HUES48 (cell line): Measurements from ENCODE around the gene RFXANK.
A peak's percentile ranks its signal among the peaks of the same experiment; 100 is the strongest.
"Not testable (repeated sequence)": the region's sequence is repeated elsewhere in the genome, so short reads cannot be mapped to it uniquely, and the experiment has no call there.

Experiments
- H3K27ac ChIP-seq: one replicate; pipeline ENCODE4 v1.7.0; 2013; ENCODE audit warnings: low read depth, low read length, inconsistent platforms
- H3K27me3 ChIP-seq: 2 replicates; pipeline ENCODE4 v1.6.1; 2013; ENCODE audit warnings: mild to moderate bottlenecking, low read length; ENCODE audit not compliant: control insufficient read depth, insufficient read depth
- H3K36me3 ChIP-seq: 2 replicates; pipeline ENCODE4 v1.6.1; 2013; ENCODE audit warnings: low read length; ENCODE audit not compliant: control insufficient read depth, insufficient read depth
- H3K4me1 ChIP-seq: 2 replicates; pipeline ENCODE4 v1.6.1; 2013; ENCODE audit warnings: mild to moderate bottlenecking, low read length; ENCODE audit not compliant: control insufficient read depth, insufficient read depth
- H3K4me3 ChIP-seq: 2 replicates; pipeline ENCODE4 v1.5.1; 2013; ENCODE audit warnings: mild to moderate bottlenecking, low read depth, low read length
- H3K9ac ChIP-seq: 2 replicates; pipeline ENCODE4 v1.6.1; 2013; ENCODE audit warnings: mild to moderate bottlenecking, low read depth, low read length, moderate library complexity
- H3K9me3 ChIP-seq: 2 replicates; pipeline ENCODE4 v1.6.1; 2013; ENCODE audit warnings: low read length; ENCODE audit not compliant: control insufficient read depth, insufficient read depth

Gene RFXANK

GRCh38 chr19:19211499-19212420 is 19.7 kb downstream of the RFXANK start, which contains the start of gene NCAN:
TSS of gene NCAN (plus strand) at chr19:19211958. CDS start at chr19:19216954, 4,996 bp downstream.
- H3K36me3 ChIP-seq, result no peaks in the 10 kb centered on the region
- H3K9ac ChIP-seq, result no peak within 1 kb of the TSS
- no peak within 1 kb of the TSS for H3K27ac ChIP-seq
- H3K9me3 ChIP-seq, result no peaks in the 10 kb centered on the region
- peaks cover 73% of the 10 kb centered on the region for H3K27me3 ChIP-seq
- H3K4me3 ChIP-seq, result peak within 1 kb of the TSS; percentile 70
- H3K4me1 ChIP-seq, result peaks cover 8% of the 10 kb centered on the region; the same call in 1 of the 2 replicates

- Histone ChIP-seq H3K27ac (no peak overlapping the region), H3K4me1 (peaks cover 8% of the 10 kb centered on the region; the same call in 1 of the 2 replicates), H3K9me3 (no peaks in the 10 kb centered on the region), H3K9ac (no peak overlapping the region), H3K36me3 (no peaks in the 10 kb centered on the region), H3K4me3 (no peak overlapping the region; the same call in 1 of the 2 replicates), H3K27me3 (peaks cover 61% of the 10 kb centered on the region)
These were observed 20.9 kb downstream of the RFXANK start for GRCh38 chr19:19212916-19213315.

GRCh38 chr19:19213426-19214158 is 21.5 kb downstream of the RFXANK start:
- H3K4me3 ChIP-seq, result no peak overlapping the region
- H3K9me3 ChIP-seq, result no peaks in the 10 kb centered on the region
- peaks cover 58% of the 10 kb centered on the region for H3K27me3 ChIP-seq
- no peaks in the 10 kb centered on the region for H3K36me3 ChIP-seq
- no peak overlapping the region for H3K27ac ChIP-seq
- no peak overlapping the region for H3K9ac ChIP-seq
- H3K4me1 ChIP-seq, result peaks cover 8% of the 10 kb centered on the region; the same call in 1 of the 2 replicates

- H3K36me3 ChIP-seq, result no peaks in the 10 kb centered on the region
- H3K9me3 ChIP-seq, result no peaks in the 10 kb centered on the region
- H3K27me3 ChIP-seq, result peaks cover 53% of the 10 kb centered on the region
- H3K4me3 ChIP-seq, result no peak overlapping the region
- no peak overlapping the region for H3K9ac ChIP-seq
- peaks cover 8% of the 10 kb centered on the region; the same call in 1 of the 2 replicates for H3K4me1 ChIP-seq
- H3K27ac ChIP-seq, result no peak overlapping the region
These were observed 22.1 kb downstream of the RFXANK start for GRCh38 chr19:19214159-19214490.

GRCh38 chr19:19214892-19215291 is 22.8 kb downstream of the RFXANK start:
- Histone ChIP-seq H3K27me3 (peaks cover 45% of the 10 kb centered on the region), H3K9ac (no peak overlapping the region), H3K36me3 (no peaks in the 10 kb centered on the region), H3K27ac (no peak overlapping the region), H3K4me3 (no peak overlapping the region), H3K4me1 (peaks cover 8% of the 10 kb centered on the region; the same call in 1 of the 2 replicates), H3K9me3 (no peaks in the 10 kb centered on the region)

GRCh38 chr19:19215792-19216191 is 23.7 kb downstream of the RFXANK start:
- Histone ChIP-seq H3K4me1 (peaks cover 8% of the 10 kb centered on the region; the same call in 1 of the 2 replicates), H3K27me3 (peaks cover 39% of the 10 kb centered on the region), H3K27ac (no peak overlapping the region), H3K9me3 (no peaks in the 10 kb centered on the region), H3K9ac (no peak overlapping the region), H3K4me3 (no peak overlapping the region), H3K36me3 (no peaks in the 10 kb centered on the region)

- H3K4me3 ChIP-seq, result no peak overlapping the region
- H3K27me3 ChIP-seq, result peaks cover 27% of the 10 kb centered on the region
- H3K36me3 ChIP-seq, result no peaks in the 10 kb centered on the region
- no peaks in the 10 kb centered on the region for H3K9me3 ChIP-seq
- H3K27ac ChIP-seq, result no peak overlapping the region
- H3K4me1 ChIP-seq, result peaks cover 8% of the 10 kb centered on the region; the same call in 1 of the 2 replicates
- H3K9ac ChIP-seq, result no peak overlapping the region
These were observed 25.0 kb downstream of the RFXANK start for GRCh38 chr19:19217099-19217498.

- H3K9me3 ChIP-seq, result no peaks in the 10 kb centered on the region
- no peak overlapping the region for H3K9ac ChIP-seq
- H3K27ac ChIP-seq, result no peak overlapping the region
These were observed 26.9 kb downstream of the RFXANK start for GRCh38 chr19:19218911-19219310.

GRCh38 chr19:19221000-19221399 is 28.9 kb downstream of the RFXANK start:
- H3K4me1 ChIP-seq, H3K4me3 ChIP-seq, H3K27ac ChIP-seq, H3K9ac ChIP-seq, H3K9me3 ChIP-seq, H3K36me3 ChIP-seq: not testable (repeated sequence)
- H3K27me3 ChIP-seq, result peaks cover 28% of the 10 kb centered on the region

More at GRCh38 chr19:19218911-19219310, 26.9 kb downstream of the RFXANK start:
- Histone ChIP-seq H3K36me3 (no peaks in the 10 kb centered on the region), H3K4me3 (no peak overlapping the region), H3K27me3 (peaks cover 17% of the 10 kb centered on the region), H3K4me1 (peaks cover 4% of the 10 kb centered on the region; the same call in 1 of the 2 replicates)

GRCh38 chr19:19223060-19223459 is 31.0 kb downstream of the RFXANK start:
- Histone ChIP-seq H3K9me3 (no peaks in the 10 kb centered on the region), H3K27me3 (peaks cover 31% of the 10 kb centered on the region), H3K9ac (no peak overlapping the region), H3K4me1 (no peaks in the 10 kb centered on the region), H3K27ac (no peak overlapping the region), H3K36me3 (no peaks in the 10 kb centered on the region), H3K4me3 (no peak overlapping the region)

GRCh38 chr19:19223636-19224035 is 31.6 kb downstream of the RFXANK start:
- Histone ChIP-seq H3K27ac (no peak overlapping the region), H3K4me1 (no peaks in the 10 kb centered on the region), H3K9ac (no peak overlapping the region), H3K36me3 (no peaks in the 10 kb centered on the region), H3K27me3 (peaks cover 31% of the 10 kb centered on the region), H3K4me3 (no peak overlapping the region), H3K9me3 (no peaks in the 10 kb centered on the region)
